Endothelial cell of umbilical vein (primary cell): ENCODE data around the gene LRG1. TPM values are rescaled to one million over a fixed set of nuclear protein-coding genes. Genes with fewer than 3 reads are reported as not detected.

Experiments used
- BruUV-seq: library from RNA; stranded (reverse); fragments of 400-500 nt; replicated peaks from 2 replicates; lab custom pipeline; 2021; lab: Mats Ljungman, UMichigan
- CTCF ChIA-PET: fragments of 300-600, 350-600 bp; sonication (Branson Sonifier 250); formaldehyde crosslinking; loops from one replicate; lab custom pipeline; 2021; ENCODE audit warnings: antibody characterized with exemption, inconsistent platforms; lab: Charles Lee
- POLR2A ChIA-PET: fragments of 300-600, 350-600 bp; sonication (Branson Sonifier 250); formaldehyde crosslinking; loops from one replicate; lab custom pipeline; 2021; ENCODE audit warnings: antibody characterized with exemption, inconsistent platforms; lab: Charles Lee
- DNase-seq: peaks from one replicate; pipeline ENCODE4 v3.0.0-alpha.2; 2011; ENCODE audit warnings: low read depth, low spot score
- FAIRE-seq: peaks from 2 replicates; lab custom pipeline; 2011; peaks lifted over from hg19 to GRCh38; lab: Jason Lieb, UNC
- H2AFZ ChIP-seq: 2 replicates; pipeline ENCODE4 v1.6.0; 2012; ENCODE audit warnings: low read depth, low read length, control low read depth, inconsistent platforms
- H3K27ac ChIP-seq: 2 replicates; pipeline ENCODE4 v1.5.1; 2011; ENCODE audit warnings: low read depth, mild to moderate bottlenecking, control low read depth, low read length, moderate library complexity; ENCODE audit not compliant: insufficient read depth
- H3K27me3 ChIP-seq, 2 experiments: 2 replicates each; pipeline versions ENCODE4 v1.6.0 to v1.6.1; 2011; ENCODE audit warnings: low read length in 2 of 2, mixed read lengths in 1 of 2; ENCODE audit not compliant: control insufficient read depth in 2 of 2, insufficient read depth in 2 of 2
- H3K36me3 ChIP-seq, 2 experiments: 2 replicates in 1 of 2; 3 replicates in 1 of 2; pipeline ENCODE4 v1.5.1; 2011; ENCODE audit warnings: low read length in 2 of 2, mild to moderate bottlenecking in 1 of 2, moderate library complexity in 1 of 2; ENCODE audit not compliant: control insufficient read depth in 2 of 2, insufficient read depth in 2 of 2; ENCODE audit errors: extremely low read depth in 1 of 2
- H3K4me1 ChIP-seq: 3 replicates; pipeline ENCODE4 v1.5.1; 2011; ENCODE audit warnings: mild to moderate bottlenecking, low read length; ENCODE audit not compliant: control insufficient read depth, insufficient read depth; ENCODE audit errors: extremely low read depth
- H3K4me2 ChIP-seq: 2 replicates; pipeline ENCODE4 v1.6.1; 2011; ENCODE audit warnings: low read length, control low read depth, mixed read lengths; ENCODE audit not compliant: insufficient read depth
- H3K4me3 ChIP-seq, 3 experiments: fragments of 200-600 bp in 1 of 3; sonication (generic), shearing (Covaris generic) in 1 of 3; replicated peaks in 1 of 3; 2 replicates each; pipeline ENCODE4 v1.5.1; 2011 to 2016; ENCODE audit warnings: control low read depth in 3 of 3, low read length in 3 of 3, mild to moderate bottlenecking in 2 of 3, inconsistent platforms in 1 of 3, low read depth in 1 of 3, moderate library complexity in 1 of 3; ENCODE audit not compliant: insufficient read depth in 1 of 3
- H3K79me2 ChIP-seq: 2 replicates; pipeline ENCODE4 v1.6.0; 2012; ENCODE audit warnings: low read length, inconsistent platforms; ENCODE audit not compliant: control insufficient read depth, insufficient read depth
- H3K9ac ChIP-seq: replicated peaks from 2 replicates; pipeline ENCODE3; 2011; ENCODE audit warnings: low read length, control low read depth; ENCODE audit not compliant: insufficient read depth; ENCODE audit errors: extremely low read depth
- H3K9me1 ChIP-seq: replicated peaks from 3 replicates; pipeline ENCODE4 v1.6.0; 2011; ENCODE audit warnings: mild to moderate bottlenecking, low read length; ENCODE audit not compliant: control insufficient read depth, insufficient read depth; ENCODE audit errors: extremely low read depth
- H3K9me3 ChIP-seq: replicated peaks from 2 replicates; pipeline ENCODE4 v1.5.1; 2012; ENCODE audit warnings: low read length, inconsistent platforms; ENCODE audit not compliant: control insufficient read depth, insufficient read depth
- H4K20me1 ChIP-seq: replicated peaks from 2 replicates; pipeline ENCODE3; 2011; ENCODE audit warnings: mild to moderate bottlenecking, low read length; ENCODE audit not compliant: control insufficient read depth, insufficient read depth; ENCODE audit errors: extremely low read depth
- CTCF ChIP-seq, 2 donors: IDR thresholded peaks; 1 replicate in 1 of 2; 2 replicates in 1 of 2; pipeline ENCODE4 v1.5.1; 2011; ENCODE audit warnings: low read length in 2 of 2, mild to moderate bottlenecking in 2 of 2, moderate library complexity in 2 of 2, control low read depth in 1 of 2, inconsistent platforms in 1 of 2, low read depth in 1 of 2; ENCODE audit not compliant: insufficient read depth in 1 of 2; ENCODE audit errors: extremely low read depth in 1 of 2
- EZH2 ChIP-seq: IDR thresholded peaks from 2 replicates; pipeline ENCODE4 v1.6.1; 2012; ENCODE audit warnings: borderline replicate concordance, low read depth, mild to moderate bottlenecking, moderate library complexity, low read length, inconsistent platforms; ENCODE audit not compliant: severe bottlenecking
- FOS ChIP-seq: IDR thresholded peaks from 2 replicates; pipeline ENCODE4 v1.6.1; 2011; ENCODE audit warnings: mild to moderate bottlenecking, low read length, moderate library complexity, borderline replicate concordance; ENCODE audit not compliant: insufficient read depth
- GATA2 ChIP-seq: IDR thresholded peaks from 2 replicates; pipeline ENCODE4 v1.7.0; 2011; ENCODE audit warnings: low read depth, mild to moderate bottlenecking, moderate library complexity, mixed read lengths, low read length; ENCODE audit not compliant: insufficient read length, insufficient read depth
- JUN ChIP-seq: IDR thresholded peaks from 2 replicates; pipeline ENCODE4 v1.6.1; 2011; ENCODE audit warnings: borderline replicate concordance, low read depth; ENCODE audit not compliant: insufficient read length, insufficient read depth
- MAX ChIP-seq: IDR thresholded peaks from 2 replicates; pipeline ENCODE4 v1.6.1; 2011; ENCODE audit not compliant: insufficient read depth, insufficient read length
- MYC ChIP-seq: IDR thresholded peaks from one replicate; pipeline ENCODE4 v1.6.1; 2011; ENCODE audit warnings: mild to moderate bottlenecking, low read depth, low read length
- POLR2AphosphoS5 ChIP-seq: IDR thresholded peaks from 2 replicates; pipeline ENCODE4 v1.6.1; 2012; ENCODE audit warnings: low read depth, mild to moderate bottlenecking, control low read depth, low read length, moderate library complexity; ENCODE audit not compliant: insufficient read depth
- dilution Hi-C: fragments of 300-500 bp; cut with MboI; formaldehyde crosslinking; loops from one replicate; pipeline ENCODE4 v1.15.0; 2019; ENCODE audit warnings: low sequenced_read_pairs; ENCODE audit not compliant: extremely low pct_ligation_motif_present
- intact Hi-C: fragments of 100-400 bp; cut with micrococcal nuclease; formaldehyde crosslinking; loops from one replicate; pipeline ENCODE4 v1.10.0; 2022
- polyA plus RNA-seq, 4 experiments: library from polyadenylated mRNA; depleted of rRNA in 3 of 4; stranded (reverse) in 3 of 4; unstranded in 1 of 4; fragments of >200 nt; gene quantifications; 2 replicates each; pipeline versions ENCODE4 v1.2.1 to v1.2.3, GENCODE V29; 2011 to 2012; ENCODE audit warnings: missing spikeins in 1 of 4
- total RNA-seq: library from RNA; stranded (reverse); gene quantifications from 2 replicates; pipeline ENCODE4 v1.2.3, GENCODE V29; 2021

The LRG1 gene
- total and polyA plus RNA-seq, 2 donors (not counting 3 experiments of a cell fraction or from before 2014, with no cell fraction given) = 0.21 to 0.31 TPM

GRCh38 chr19:4557144-4557970 lies 17.5 kb upstream of the LRG1 start:
- Histone ChIP-seq H3K4me2 (peak overlapping the region; percentile 69), H3K9ac (no peak overlapping the region), H3K27ac (peak overlapping the region; percentile 16), H3K4me1 (peaks cover 26% of the 10 kb centered on the region), H3K9me1 (no peaks in the 10 kb centered on the region), H3K4me3 (peak overlapping the region in 2 of 3 experiments; percentile 15 to 22), H2AFZ (no peak overlapping the region), H3K9me3 (no peaks in the 10 kb centered on the region), H4K20me1 (no peaks in the 10 kb centered on the region), H3K36me3 (peaks cover 6 to 33% of the 10 kb centered on the region in 2 experiments), H3K79me2 (peaks cover 6% of the 10 kb centered on the region), H3K27me3 (no peaks in the 10 kb centered on the region)
- no TSS peak for BruUV-seq
- POLR2A ChIA-PET = no interaction called here
- FAIRE-seq (no peak), DNase-seq (no peak)
- CTCF ChIA-PET = interaction anchor here (0.7 to 1.8 kb wide), 7 partner anchors 10 to 79 kb away, joined by 3 to 9 read pairs (median 3); no protein-coding TSS in a partner anchor
- TF ChIP-seq CTCF (IDR thresholded peaks at IDR 0.05; ENCODE audit: extremely low read depth in 1 of 2, insufficient read depth in 1 of 2, low read depth in 1 of 2, low read length in 2 of 2) = peak; percentile 31 to 36
- TF ChIP-seq FOS = no peak
- no peak for TF ChIP-seq GATA2
- TF ChIP-seq MAX = no peak
- TF ChIP-seq MYC = no peak
- no peak for TF ChIP-seq JUN
- no peak for TF ChIP-seq POLR2AphosphoS5
- TF ChIP-seq EZH2 = no peak
- dilution Hi-C loops = no loop called here
- intact Hi-C loops = loop anchor here (5.0 kb wide), 1 partner anchor 165 kb away; the partner anchor contains the start of gene DPP9
